AG04449 (cell line): ENCODE data around the gene CTSE.

ENCODE experiments used
- CTCF ChIA-PET: fragments of 350-600 bp; formaldehyde crosslinking; extraction: SDS; loops from one replicate; lab custom pipeline; 2021; ENCODE audit warnings: antibody characterized with exemption; lab: Yijun Ruan, JAX
- POLR2A ChIA-PET: fragments of 400-600, 350-600 bp; formaldehyde crosslinking; extraction: SDS; loops from one replicate; lab custom pipeline; 2020; ENCODE audit warnings: antibody characterized with exemption, inconsistent platforms; lab: Yijun Ruan, JAX
- DNase-seq: peaks from one replicate; pipeline ENCODE4 v3.0.0-alpha.2; 2010; ENCODE audit warnings: low read depth, low spot score
- H3K4me3 ChIP-seq: 2 replicates; pipeline ENCODE4 v1.5.1; 2011; ENCODE audit warnings: low read depth, mild to moderate bottlenecking, control low read depth, low read length
- CTCF ChIP-seq: IDR thresholded peaks from one replicate; pipeline ENCODE4 v1.5.1; 2011; ENCODE audit warnings: mild to moderate bottlenecking, moderate library complexity, low read length, control low read depth, inconsistent platforms; ENCODE audit not compliant: insufficient read depth; ENCODE audit errors: missing control alignments

The CTSE gene

GRCh38 chr1:206005234-206005633 is 18.5 kb downstream of the CTSE start:
- ChIA-PET POLR2A (no interaction called here), CTCF (interaction anchor here (1.0 to 1.1 kb wide), 2 partner anchors 24 to 100 kb away, joined by 3 to 4 read pairs; no protein-coding TSS in a partner anchor)
- no peak for DNase-seq
- TF ChIP-seq CTCF: no peak
- no peak overlapping the region for H3K4me3 ChIP-seq

GRCh38 chr1:206004826-206005225 is 18.9 kb downstream of the CTSE start:
- DNase-seq: no peak
- ChIA-PET CTCF (interaction anchor here (1.0 to 1.1 kb wide), 2 partner anchors 25 to 101 kb away, joined by 3 to 4 read pairs; no protein-coding TSS in a partner anchor), POLR2A (no interaction called here)
- no peak for TF ChIP-seq CTCF
- no peak overlapping the region for H3K4me3 ChIP-seq

- POLR2A ChIA-PET: no interaction called here
- TF ChIP-seq CTCF: no peak
- CTCF ChIA-PET: interaction anchor here (1.0 to 1.7 kb wide), 6 partner anchors 12 to 104 kb away, joined by 3 to 11 read pairs (median 4); no protein-coding TSS in a partner anchor
- H3K4me3 ChIP-seq: no peak overlapping the region
- DNase-seq: no peak
These were observed 19.6 kb downstream of the CTSE start for GRCh38 chr1:206003854-206004800.

GRCh38 chr1:206002871-206003801 is 20.6 kb downstream of the CTSE start, which contains the start of gene RAB7B:
RAB7B (minus strand) TSS chr1:206003395; CDS start chr1:205994135, 9,260 bp downstream.
- ChIA-PET POLR2A (no interaction called here), CTCF (interaction anchor here (0.7 to 1.7 kb wide), 6 partner anchors 11 to 105 kb away, joined by 3 to 11 read pairs (median 6); no protein-coding TSS in a partner anchor)
- peak within 1 kb of the TSS; percentile 58 for H3K4me3 ChIP-seq

GRCh38 chr1:206002160-206002559 is 21.5 kb downstream of the CTSE start:
- H3K4me3 ChIP-seq: peak overlapping the region; percentile 30; the same call in 1 of the 2 replicates
- CTCF ChIA-PET: interaction anchor here (1.4 to 7.0 kb wide), 6 partner anchors 25 to 106 kb away, joined by 3 to 38 read pairs (median 8); no protein-coding TSS in a partner anchor
- no peak for DNase-seq
- POLR2A ChIA-PET: no interaction called here
- TF ChIP-seq CTCF: no peak

More at GRCh38 chr1:206002871-206003801, 20.6 kb downstream of the CTSE start, which contains the start of gene RAB7B:
- TF ChIP-seq CTCF: no peak
- DNase-seq: no peak
